Naive thymus-derived CD4-positive, alpha-beta T cell (primary cell): ENCODE results near the gene COLQ. TPM values are rescaled to one million over a fixed set of nuclear protein-coding genes. Genes with fewer than 3 reads are reported as not detected.
"Not testable (repeated sequence)": the region's sequence is repeated elsewhere in the genome, so short reads cannot be mapped to it uniquely, and the experiment has no call there.

Experiments used
- ATAC-seq: fragments of 150-1000 bp; cut with Tn5 transposase; 2 replicates; pipeline ENCODE4 v1.10.0; 2021; ENCODE audit warnings: mild to moderate bottlenecking, moderate library complexity
- CTCF ChIA-PET: fragments of 350-600 bp; sonication (Branson Sonifier 250); formaldehyde crosslinking; loops from one replicate; lab custom pipeline; 2021; ENCODE audit warnings: antibody characterized with exemption; lab: Charles Lee
- POLR2A ChIA-PET: fragments of 350-600 bp; sonication (Branson Sonifier 250); formaldehyde crosslinking; loops from one replicate; lab custom pipeline; 2021; ENCODE audit warnings: antibody characterized with exemption, inconsistent platforms; lab: Charles Lee
- DNase-seq, 9 donors: peaks; one replicate each; pipeline versions ENCODE4 v3.0.0 to v3.0.0-alpha.2; 2020 to 2022; ENCODE audit warnings: mixed read lengths in 1 of 9
- H3K27ac ChIP-seq: one replicate; pipeline ENCODE4 v1.7.0; 2013; ENCODE audit warnings: mild to moderate bottlenecking, low read depth, low read length, moderate library complexity
- H3K27me3 ChIP-seq, 2 donors: one replicate each; pipeline ENCODE4 v1.7.0; 2013; ENCODE audit warnings: low read length in 2 of 2, mild to moderate bottlenecking in 2 of 2, moderate library complexity in 2 of 2; ENCODE audit not compliant: control insufficient read depth in 2 of 2, insufficient read depth in 2 of 2
- H3K36me3 ChIP-seq, 3 experiments: 1 replicate in 2 of 3; 2 replicates in 1 of 3; pipeline ENCODE4 v1.7.0; 2013; ENCODE audit warnings: low read length in 3 of 3, mild to moderate bottlenecking in 3 of 3, moderate library complexity in 1 of 3; ENCODE audit not compliant: insufficient read depth in 3 of 3, control insufficient read depth in 2 of 3
- H3K4me1 ChIP-seq, 2 donors: one replicate each; pipeline ENCODE4 v1.7.0; 2013; ENCODE audit warnings: low read length in 2 of 2, mild to moderate bottlenecking in 2 of 2, moderate library complexity in 1 of 2; ENCODE audit not compliant: control insufficient read depth in 2 of 2, insufficient read depth in 2 of 2
- H3K4me3 ChIP-seq: 2 replicates; pipeline ENCODE4 v1.7.0; 2013; ENCODE audit warnings: mild to moderate bottlenecking, low read length
- H3K9me3 ChIP-seq, 3 experiments: 1 replicate in 2 of 3; 2 replicates in 1 of 3; pipeline ENCODE4 v1.7.0; 2013; ENCODE audit warnings: low read length in 3 of 3; ENCODE audit not compliant: control insufficient read depth in 2 of 3
- H3K27ac Mint-ChIP-seq, 9 donors: one replicate each; pipeline ENCODE4 v1.8.0; 2020 to 2022; ENCODE audit warnings: mixed read lengths in 9 of 9, mild to moderate bottlenecking in 8 of 9, moderate library complexity in 5 of 9, inconsistent platforms in 2 of 9
- H3K27me3 Mint-ChIP-seq, 5 donors: one replicate each; pipeline ENCODE4 v1.8.0; 2021 to 2022; ENCODE audit warnings: mixed read lengths in 5 of 5, mild to moderate bottlenecking in 1 of 5
- H3K36me3 Mint-ChIP-seq, 5 donors: one replicate each; pipeline ENCODE4 v1.8.0; 2020 to 2022; ENCODE audit warnings: mixed read lengths in 5 of 5, mild to moderate bottlenecking in 3 of 5, inconsistent platforms in 1 of 5
- H3K4me1 Mint-ChIP-seq, 7 donors: one replicate each; pipeline ENCODE4 v1.8.0; 2020 to 2022; ENCODE audit warnings: mixed read lengths in 7 of 7, mild to moderate bottlenecking in 3 of 7, inconsistent platforms in 1 of 7
- H3K4me3 Mint-ChIP-seq, 10 donors: one replicate each; pipeline ENCODE4 v1.8.0; 2020 to 2022; ENCODE audit warnings: mild to moderate bottlenecking in 10 of 10, mixed read lengths in 10 of 10, moderate library complexity in 6 of 10, inconsistent platforms in 2 of 10
- H3K9me3 Mint-ChIP-seq, 11 donors: one replicate each; pipeline ENCODE4 v1.8.0; 2020 to 2022; ENCODE audit warnings: mixed read lengths in 11 of 11, mild to moderate bottlenecking in 4 of 11, inconsistent platforms in 1 of 11, moderate library complexity in 1 of 11
- intact Hi-C, 2 donors: fragments of 100-400 bp; cut with micrococcal nuclease; formaldehyde crosslinking; loops; one replicate each; pipeline ENCODE4 v1.15.1; 2023
- polyA plus RNA-seq, 2 donors: library from polyadenylated mRNA; unstranded; fragments of 300-500 nt; fragmentation: Illumina TruSeq; gene quantifications; one replicate each; pipeline ENCODE4 v1.2.3, GENCODE V29; 2021
- total RNA-seq, 6 experiments: library from RNA in 5 of 6; stranded (reverse) in 5 of 6; gene quantifications; 1 replicate in 5 of 6; 2 replicates in 1 of 6; pipeline ENCODE4 v1.2.3 and lab custom pipeline; 2021 to 2026

Gene COLQ
- total and polyA plus RNA-seq, 7 experiments from 2014 or later, result 0.26 to 6.6 (median 3.7) TPM

GRCh38 chr3:15427182-15427880 lies 94.2 kb downstream of the COLQ start, which contains the start of the genes EAF1 and METTL6:
Gene EAF1 (plus strand): TSS chr3:15427598. CDS start chr3:15427780, 182 bp downstream.
Gene METTL6 (minus strand): TSS chr3:15427544. CDS start chr3:15426511, 1,033 bp downstream.
- peaks cover 47 to 82% (median 62%) of the 10 kb centered on the region in 7 donors for H3K4me1 Mint-ChIP-seq
- Histone ChIP-seq H3K4me3 (peak within 1 kb of the TSS; percentile 81), H3K9me3 (no peaks in the 10 kb centered on the region), H3K27ac (peak within 1 kb of the TSS; percentile 91), H3K27me3 (no peaks in the 10 kb centered on the region), H3K36me3 (peaks cover 5 to 35% (median 5%) of the 10 kb centered on the region in 3 experiments), H3K4me1 (peaks cover 18 to 23% of the 10 kb centered on the region in 2 donors)
- ChIA-PET CTCF (interaction anchor here (1.3 kb wide), 1 partner anchor 159 kb away, joined by 4 read pairs; no protein-coding TSS in a partner anchor), POLR2A (interaction anchor here (0.6 kb wide), 1 partner anchor 14 kb away, joined by 4 read pairs; no protein-coding TSS in a partner anchor)
- peak; percentile 71 to 85 (median 84) for DNase-seq
- H3K27ac Mint-ChIP-seq, result peak within 1 kb of the TSS; percentile 86 to 99 (median 94)
- no peaks in the 10 kb centered on the region for H3K27me3 Mint-ChIP-seq
- intact Hi-C loops, result loop anchor here (1.0 to 10.0 kb wide), 13 partner anchors 49 to 837 kb away; partner anchors contain the start of genes BTD (in 2 of the 2), CAPN7 (in 2 of the 2), HACL1 (in 2 of the 2) and RBSN (in 2 of the 2)
- H3K9me3 Mint-ChIP-seq, result no peaks in the 10 kb centered on the region
- H3K4me3 Mint-ChIP-seq, result peak within 1 kb of the TSS; percentile 91 to 100 (median 98)
- peaks cover 8 to 39% (median 18%) of the 10 kb centered on the region in 5 donors for H3K36me3 Mint-ChIP-seq
- peak; percentile 89 for ATAC-seq

- Histone ChIP-seq H3K27ac (peak overlapping the region; percentile 91), H3K27me3 (no peaks in the 10 kb centered on the region), H3K9me3 (no peaks in the 10 kb centered on the region), H3K36me3 (peaks cover 0 to 28% (median 0%) of the 10 kb centered on the region in 3 experiments), H3K4me3 (peak overlapping the region; percentile 81), H3K4me1 (peaks cover 18 to 23% of the 10 kb centered on the region in 2 donors)
- intact Hi-C loops, result loop anchor here (1.0 to 10.0 kb wide), 13 partner anchors 48 to 838 kb away; partner anchors contain the start of genes BTD (in 2 of the 2), CAPN7 (in 2 of the 2), HACL1 (in 2 of the 2) and RBSN (in 2 of the 2)
- Mint-ChIP-seq H3K9me3 (no peaks in the 10 kb centered on the region), H3K27me3 (no peaks in the 10 kb centered on the region), H3K27ac (peak overlapping the region; percentile 86 to 99 (median 94)), H3K36me3 (peaks cover 8 to 34% (median 18%) of the 10 kb centered on the region in 5 donors), H3K4me1 (peaks cover 43 to 76% (median 62%) of the 10 kb centered on the region in 7 donors), H3K4me3 (peak overlapping the region; percentile 91 to 100 (median 98))
- ATAC-seq (no peak), DNase-seq (peak in 2 of 9 donors; percentile 1 to 9)
- CTCF ChIA-PET, result interaction anchor here (1.3 kb wide), 1 partner anchor 159 kb away, joined by 4 read pairs; no protein-coding TSS in a partner anchor
- POLR2A ChIA-PET, result interaction anchor here (2.2 kb wide), 1 partner anchor 220 kb away, joined by 11 read pairs; the partner anchor contains the start of gene CAPN7
Measured at GRCh38 chr3:15426579-15427118, 94.9 kb downstream of the COLQ start.

DNA sequence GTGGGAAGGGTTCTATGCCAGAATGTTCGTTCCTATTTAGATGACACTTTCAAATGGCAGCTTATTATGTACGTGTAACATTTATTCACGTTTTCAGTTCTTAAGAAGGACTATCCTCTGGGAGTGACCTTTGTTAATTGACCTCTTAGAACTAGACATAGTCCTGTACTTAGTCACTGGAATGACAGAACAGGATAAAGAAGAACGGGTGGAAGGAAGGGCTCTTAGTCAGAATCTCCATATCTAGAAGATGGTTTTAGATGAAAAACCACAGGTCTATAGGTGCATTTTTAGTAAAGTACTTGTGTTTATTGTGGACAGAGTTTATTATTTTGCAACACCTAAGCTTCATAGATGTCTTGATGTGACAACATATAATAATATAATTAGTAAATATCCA lies 100.6 kb downstream of the COLQ start:
- ATAC-seq (no peak), DNase-seq (no peak)
- peaks cover 11 to 43% (median 28%) of the 10 kb centered on the region in 7 donors for H3K4me1 Mint-ChIP-seq
- H3K27me3 Mint-ChIP-seq, result no peaks in the 10 kb centered on the region
- no peak overlapping the region for H3K4me3 Mint-ChIP-seq
- Histone ChIP-seq H3K36me3 (peaks cover 0 to 30% (median 7%) of the 10 kb centered on the region in 3 experiments), H3K27me3 (no peaks in the 10 kb centered on the region), H3K4me3 (no peak overlapping the region), H3K27ac (no peak overlapping the region), H3K4me1 (peaks cover 1 to 2% of the 10 kb centered on the region in 2 donors), H3K9me3 (no peaks in the 10 kb centered on the region)
- peak overlapping the region in 1 of 9 donors; percentile 8 for H3K27ac Mint-ChIP-seq
- intact Hi-C loops, result loop anchor here in 1 of 2 donors (10.0 kb wide), 1 partner anchor 844 kb away; the partner anchor contains the start of genes DPH3 and OXNAD1
- H3K9me3 Mint-ChIP-seq, result no peaks in the 10 kb centered on the region
- CTCF ChIA-PET, result no interaction called here
- H3K36me3 Mint-ChIP-seq, result peaks cover 0 to 34% (median 10%) of the 10 kb centered on the region in 5 donors
- POLR2A ChIA-PET, result no interaction called here

GRCh38 chr3:15410966-15411365 lies 110.5 kb downstream of the COLQ start:
- H3K27ac ChIP-seq, H3K9me3 Mint-ChIP-seq, DNase-seq, H3K4me3 Mint-ChIP-seq, H3K4me3 ChIP-seq, H3K4me1 ChIP-seq, H3K27me3 Mint-ChIP-seq, POLR2A ChIA-PET, CTCF ChIA-PET, intact Hi-C loops, H3K27ac Mint-ChIP-seq, ATAC-seq, H3K9me3 ChIP-seq, H3K4me1 Mint-ChIP-seq, H3K27me3 ChIP-seq: not testable (repeated sequence)
- peaks cover 6 to 47% (median 6%) of the 10 kb centered on the region in 3 experiments for H3K36me3 ChIP-seq
- peaks cover 0 to 44% (median 22%) of the 10 kb centered on the region in 5 donors for H3K36me3 Mint-ChIP-seq

DNA sequence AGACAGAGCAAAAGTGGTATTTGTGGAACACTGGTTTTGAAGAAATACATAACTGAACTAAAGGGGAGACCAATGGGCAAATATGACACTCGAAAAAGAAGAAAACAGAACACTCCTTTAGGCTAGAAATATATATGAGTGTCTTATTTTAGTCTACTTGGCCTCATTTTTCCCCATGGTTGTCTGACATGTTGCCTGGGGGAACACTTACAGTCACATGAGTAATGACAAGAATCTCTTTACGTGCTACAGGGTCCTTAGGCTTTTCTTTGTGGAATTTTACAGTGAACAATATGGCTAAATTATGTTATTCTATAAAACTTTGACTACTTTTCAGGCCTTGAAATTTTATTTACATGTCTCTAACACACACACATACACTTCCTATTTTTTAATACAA lies 111.7 kb downstream of the COLQ start:
- Histone ChIP-seq H3K9me3 (no peaks in the 10 kb centered on the region), H3K27me3 (no peaks in the 10 kb centered on the region), H3K36me3 (peaks cover 3 to 36% (median 4%) of the 10 kb centered on the region in 3 experiments), H3K4me3 (no peak overlapping the region), H3K4me1 (no peaks in the 10 kb centered on the region), H3K27ac (no peak overlapping the region)
- ChIA-PET POLR2A (no interaction called here), CTCF (no interaction called here)
- Mint-ChIP-seq H3K4me1 (peaks cover 0 to 4% (median 0%) of the 10 kb centered on the region in 7 donors), H3K27me3 (no peaks in the 10 kb centered on the region), H3K36me3 (peaks cover 0 to 32% (median 11%) of the 10 kb centered on the region in 5 donors), H3K9me3 (no peaks in the 10 kb centered on the region), H3K27ac (peak overlapping the region in 1 of 9 donors; percentile 29), H3K4me3 (no peak overlapping the region)
- no peak for ATAC-seq
- intact Hi-C loops, result loop anchor here (5.0 kb wide), 2 partner anchors 148 to 302 kb away; no protein-coding TSS in a partner anchor
- no peak for DNase-seq

- Mint-ChIP-seq H3K36me3 (peaks cover 0 to 27% (median 10%) of the 10 kb centered on the region in 5 donors), H3K27me3 (no peaks in the 10 kb centered on the region), H3K27ac (no peak overlapping the region), H3K4me1 (peaks cover 0 to 4% (median 0%) of the 10 kb centered on the region in 7 donors), H3K4me3 (no peak overlapping the region), H3K9me3 (no peaks in the 10 kb centered on the region)
- Histone ChIP-seq H3K27me3 (no peaks in the 10 kb centered on the region), H3K9me3 (no peaks in the 10 kb centered on the region), H3K4me1 (no peaks in the 10 kb centered on the region), H3K27ac (no peak overlapping the region), H3K4me3 (no peak overlapping the region), H3K36me3 (peaks cover 3 to 32% (median 3%) of the 10 kb centered on the region in 3 experiments)
- ChIA-PET POLR2A (no interaction called here), CTCF (no interaction called here)
- intact Hi-C loops, result loop anchor here (5.0 kb wide), 2 partner anchors 148 to 302 kb away; no protein-coding TSS in a partner anchor
- DNase-seq (no peak), ATAC-seq (peak; percentile 66)
Measured at GRCh38 chr3:15409239-15409638, 112.3 kb downstream of the COLQ start.
